GM23338 (cell line): Measurements from ENCODE around the gene MAMSTR. TPM values are rescaled to one million over a fixed set of nuclear protein-coding genes. Genes with fewer than 3 reads are reported as not detected.
"Not testable (repeated sequence)": the region's sequence is repeated elsewhere in the genome, so short reads cannot be mapped to it uniquely, and the experiment has no call there.

Experiments used
- ATAC-seq: fragments of 200-7000 bp; cut with Tn5 transposase; 3 replicates; pipeline ENCODE4 v1.9.1; 2020
- DNase-seq: peaks from one replicate; pipeline ENCODE4 v3.0.0-alpha.2; 2015; ENCODE audit warnings: low spot score
- H2AFZ ChIP-seq: fragments of 200-600 bp; sonication (generic); 2 replicates; pipeline ENCODE4 v1.8.0; 2016; ENCODE audit warnings: antibody characterized with exemption, mild to moderate bottlenecking, moderate library complexity
- H3F3A ChIP-seq: fragments of 200-600 bp; sonication (generic); replicated peaks from 2 replicates; pipeline ENCODE4 v1.8.0; 2017; ENCODE audit warnings: antibody characterized with exemption, mixed run types, low read depth
- H3K27ac ChIP-seq: fragments of 200-600 bp; sonication (generic); 2 replicates; pipeline ENCODE4 v1.6.1; 2016; ENCODE audit warnings: low read depth
- H3K27me3 ChIP-seq: fragments of 200-600 bp; sonication (generic); 2 replicates; pipeline ENCODE4 v1.8.0; 2016; ENCODE audit warnings: mild to moderate bottlenecking, mixed run types, moderate library complexity; ENCODE audit not compliant: insufficient read depth
- H3K36me3 ChIP-seq: fragments of 200-600 bp; sonication (generic); 2 replicates; pipeline ENCODE4 v1.8.0; 2016; ENCODE audit warnings: mild to moderate bottlenecking; ENCODE audit not compliant: insufficient read depth
- H3K4me1 ChIP-seq: fragments of 200-600 bp; sonication (generic); 2 replicates; pipeline ENCODE4 v1.8.0; 2016; ENCODE audit warnings: mild to moderate bottlenecking, moderate library complexity; ENCODE audit not compliant: insufficient read depth
- H3K4me2 ChIP-seq: fragments of 200-600 bp; sonication (generic); 2 replicates; pipeline ENCODE4 v1.7.1; 2017; ENCODE audit warnings: mixed run types
- H3K4me3 ChIP-seq: fragments of 200-600 bp; sonication (generic); 2 replicates; pipeline ENCODE4 v1.6.1; 2016; ENCODE audit warnings: mixed run types
- H3K79me2 ChIP-seq: fragments of 200-600 bp; sonication (generic); replicated peaks from 2 replicates; pipeline ENCODE4 v1.8.0; 2017; ENCODE audit warnings: mild to moderate bottlenecking; ENCODE audit not compliant: insufficient read depth
- H3K9me2 ChIP-seq: fragments of 200-600 bp; sonication (generic); 2 replicates; pipeline ENCODE4 v1.8.0; 2017; ENCODE audit not compliant: insufficient read depth
- H4K20me1 ChIP-seq: fragments of 200-600 bp; sonication (generic); replicated peaks from 2 replicates; pipeline ENCODE4 v1.8.0; 2017; ENCODE audit warnings: mild to moderate bottlenecking; ENCODE audit not compliant: insufficient read depth
- H3K27ac Mint-ChIP-seq: 2 replicates; pipeline ENCODE4 v1.8.0; 2020; ENCODE audit warnings: inconsistent platforms, mild to moderate bottlenecking, moderate library complexity, mixed read lengths
- H3K27me3 Mint-ChIP-seq: 3 replicates; pipeline ENCODE4 v1.8.0; 2022; ENCODE audit warnings: low read depth, mild to moderate bottlenecking, moderate library complexity, mixed read lengths, inconsistent platforms; ENCODE audit not compliant: insufficient read depth, poor library complexity
- H3K36me3 Mint-ChIP-seq: 3 replicates; pipeline ENCODE4 v1.8.0; 2021; ENCODE audit warnings: low read depth, mild to moderate bottlenecking, inconsistent platforms, moderate library complexity, mixed read lengths
- H3K4me1 Mint-ChIP-seq: 3 replicates; pipeline ENCODE4 v1.8.0; 2020; ENCODE audit warnings: mild to moderate bottlenecking, inconsistent platforms, mixed read lengths
- H3K4me3 Mint-ChIP-seq: 3 replicates; pipeline ENCODE4 v1.8.0; 2021; ENCODE audit warnings: moderate library complexity, mild to moderate bottlenecking, inconsistent platforms, mixed read lengths
- H3K9me3 Mint-ChIP-seq: 3 replicates; pipeline ENCODE4 v1.8.0; 2020; ENCODE audit warnings: moderate library complexity, mild to moderate bottlenecking, inconsistent platforms, mixed read lengths
- POLR2AphosphoS5 ChIP-seq: IDR thresholded peaks from 2 replicates; pipeline ENCODE4 v1.6.1; 2016; ENCODE audit warnings: antibody characterized with exemption, low read depth
- ZNF462 ChIP-seq: fragments of 250-450 bp; sonication (Bioruptor Pico); IDR thresholded peaks from 2 replicates; pipeline ENCODE4 v1.5.0; 2020; ENCODE audit warnings: mild to moderate bottlenecking, moderate library complexity
- polyA plus RNA-seq: library from polyadenylated mRNA; unstranded; fragments of >200 nt; fragmentation: Nextera tagmentation; extraction: Ambion mirVana; gene quantifications from 2 replicates; pipeline ENCODE4 v1.2.1, GENCODE V29; 2016
- total RNA-seq: library from RNA; depleted of rRNA; stranded (reverse); fragments of >200 nt; shearing (Covaris generic); gene quantifications from 2 replicates; pipeline ENCODE4 v1.2.3, GENCODE V29; 2014
- TF ChIP-seq, protein P1 (sequence below): IDR thresholded peaks from 2 replicates; pipeline ENCODE4 v1.6.1; 2016; ENCODE audit warnings: antibody characterized with exemption
- TF ChIP-seq, protein P2 (sequence below): IDR thresholded peaks from one replicate; pipeline ENCODE4 v1.6.1; 2018; ENCODE audit warnings: antibody characterized with exemption; ENCODE audit not compliant: unreplicated experiment

The MAMSTR gene
- total and polyA plus RNA-seq, 2 experiments from 2014 or later, result 1.9 to 2.0 TPM

GRCh38 chr19:48695743-48696352 lies 23.7 kb downstream of the MAMSTR start, which contains the start of gene FUT2:
Gene FUT2 (plus strand): TSS chr19:48695971. CDS start chr19:48702957, 6,986 bp downstream.
- peaks cover 7% of the 10 kb centered on the region; the same call in 2 of the 3 replicates for H3K36me3 Mint-ChIP-seq
- H2AFZ ChIP-seq, result peak within 1 kb of the TSS; percentile 100
- peak within 1 kb of the TSS; percentile 99 for H3K4me3 ChIP-seq
- no peaks in the 10 kb centered on the region for H3F3A ChIP-seq
- peak; percentile 86 for DNase-seq
- TF ChIP-seq ZNF462 (CRISPR knock-in tag) (no peak), POLR2AphosphoS5 (peak; percentile 60)
- TF ChIP-seq, protein P1, sequence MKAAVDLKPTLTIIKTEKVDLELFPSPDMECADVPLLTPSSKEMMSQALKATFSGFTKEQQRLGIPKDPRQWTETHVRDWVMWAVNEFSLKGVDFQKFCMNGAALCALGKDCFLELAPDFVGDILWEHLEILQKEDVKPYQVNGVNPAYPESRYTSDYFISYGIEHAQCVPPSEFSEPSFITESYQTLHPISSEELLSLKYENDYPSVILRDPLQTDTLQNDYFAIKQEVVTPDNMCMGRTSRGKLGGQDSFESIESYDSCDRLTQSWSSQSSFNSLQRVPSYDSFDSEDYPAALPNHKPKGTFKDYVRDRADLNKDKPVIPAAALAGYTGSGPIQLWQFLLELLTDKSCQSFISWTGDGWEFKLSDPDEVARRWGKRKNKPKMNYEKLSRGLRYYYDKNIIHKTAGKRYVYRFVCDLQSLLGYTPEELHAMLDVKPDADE, result no peak
- TF ChIP-seq, protein P2, sequence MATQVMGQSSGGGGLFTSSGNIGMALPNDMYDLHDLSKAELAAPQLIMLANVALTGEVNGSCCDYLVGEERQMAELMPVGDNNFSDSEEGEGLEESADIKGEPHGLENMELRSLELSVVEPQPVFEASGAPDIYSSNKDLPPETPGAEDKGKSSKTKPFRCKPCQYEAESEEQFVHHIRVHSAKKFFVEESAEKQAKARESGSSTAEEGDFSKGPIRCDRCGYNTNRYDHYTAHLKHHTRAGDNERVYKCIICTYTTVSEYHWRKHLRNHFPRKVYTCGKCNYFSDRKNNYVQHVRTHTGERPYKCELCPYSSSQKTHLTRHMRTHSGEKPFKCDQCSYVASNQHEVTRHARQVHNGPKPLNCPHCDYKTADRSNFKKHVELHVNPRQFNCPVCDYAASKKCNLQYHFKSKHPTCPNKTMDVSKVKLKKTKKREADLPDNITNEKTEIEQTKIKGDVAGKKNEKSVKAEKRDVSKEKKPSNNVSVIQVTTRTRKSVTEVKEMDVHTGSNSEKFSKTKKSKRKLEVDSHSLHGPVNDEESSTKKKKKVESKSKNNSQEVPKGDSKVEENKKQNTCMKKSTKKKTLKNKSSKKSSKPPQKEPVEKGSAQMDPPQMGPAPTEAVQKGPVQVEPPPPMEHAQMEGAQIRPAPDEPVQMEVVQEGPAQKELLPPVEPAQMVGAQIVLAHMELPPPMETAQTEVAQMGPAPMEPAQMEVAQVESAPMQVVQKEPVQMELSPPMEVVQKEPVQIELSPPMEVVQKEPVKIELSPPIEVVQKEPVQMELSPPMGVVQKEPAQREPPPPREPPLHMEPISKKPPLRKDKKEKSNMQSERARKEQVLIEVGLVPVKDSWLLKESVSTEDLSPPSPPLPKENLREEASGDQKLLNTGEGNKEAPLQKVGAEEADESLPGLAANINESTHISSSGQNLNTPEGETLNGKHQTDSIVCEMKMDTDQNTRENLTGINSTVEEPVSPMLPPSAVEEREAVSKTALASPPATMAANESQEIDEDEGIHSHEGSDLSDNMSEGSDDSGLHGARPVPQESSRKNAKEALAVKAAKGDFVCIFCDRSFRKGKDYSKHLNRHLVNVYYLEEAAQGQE, result no peak
- peak within 1 kb of the TSS; percentile 98 for H3K4me2 ChIP-seq
- no peaks in the 10 kb centered on the region for H4K20me1 ChIP-seq
- no peaks in the 10 kb centered on the region for H3K9me2 ChIP-seq
- peaks cover 12% of the 10 kb centered on the region for H3K27me3 Mint-ChIP-seq
- ATAC-seq, result peak; percentile 89
- H3K27me3 ChIP-seq, result no peaks in the 10 kb centered on the region
- no peaks in the 10 kb centered on the region for H3K36me3 ChIP-seq
- H3K27ac ChIP-seq, result peak within 1 kb of the TSS; percentile 78
- H3K27ac Mint-ChIP-seq, result peak within 1 kb of the TSS; percentile 92
- H3K79me2 ChIP-seq, result no peaks in the 10 kb centered on the region
- peaks cover 8% of the 10 kb centered on the region; the same call in 2 of the 3 replicates for H3K9me3 Mint-ChIP-seq
- H3K4me3 Mint-ChIP-seq, result peak within 1 kb of the TSS; percentile 95
- peaks cover 4% of the 10 kb centered on the region; the same call in 2 of the 3 replicates for H3K4me1 Mint-ChIP-seq
- H3K4me1 ChIP-seq, result peaks cover 5% of the 10 kb centered on the region

DNA sequence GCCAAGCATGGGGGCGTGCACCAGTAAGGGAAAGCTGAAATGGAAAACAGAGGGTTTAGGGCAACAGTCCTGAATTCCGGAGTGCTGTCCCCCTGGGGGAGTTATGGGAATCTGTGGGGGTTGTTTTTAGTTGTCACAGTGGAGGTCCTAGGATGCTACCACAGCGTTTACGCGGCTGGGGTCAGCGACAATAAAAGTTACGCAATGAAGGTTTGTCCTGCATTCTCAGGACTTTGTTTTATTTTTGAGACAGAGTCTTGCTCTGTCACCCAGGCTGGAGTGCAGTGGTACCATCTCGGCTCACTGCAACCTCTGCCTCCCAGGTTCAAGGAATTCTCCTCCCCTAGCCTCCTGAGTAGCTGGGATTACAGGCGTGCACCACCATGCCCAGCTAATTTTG lies 25.9 kb downstream of the MAMSTR start:
- not testable (repeated sequence) for H3K9me3 Mint-ChIP-seq, DNase-seq, H3K4me2 ChIP-seq, H3K27ac ChIP-seq, H3K79me2 ChIP-seq, H3K4me3 ChIP-seq, H3F3A ChIP-seq, H3K27ac Mint-ChIP-seq, H3K4me3 Mint-ChIP-seq, H3K4me1 Mint-ChIP-seq, H4K20me1 ChIP-seq, H3K4me1 ChIP-seq, H3K27me3 ChIP-seq, H3K36me3 Mint-ChIP-seq, H3K36me3 ChIP-seq, H3K9me2 ChIP-seq, ATAC-seq, H2AFZ ChIP-seq
- peaks cover 15% of the 10 kb centered on the region for H3K27me3 Mint-ChIP-seq
